Lower lobe of right lung (tissue), 2 donors: ENCODE data around the gene RNF4. TPM values are rescaled to one million over a fixed set of nuclear protein-coding genes. Genes with fewer than 3 reads are reported as not detected.

Experiments
- ATAC-seq, 2 donors: fragments of 200-7000 bp; cut with Tn5 transposase; one replicate each; pipeline ENCODE4 v1.9.1; 2020 to 2022; ENCODE audit warnings: mild to moderate bottlenecking in 2 of 2, moderate library complexity in 2 of 2
- DNase-seq: peaks from one replicate; pipeline ENCODE4 v3.0.0-alpha.2; 2020
- H3K27ac ChIP-seq: fragments of 200-600 bp; one replicate; pipeline ENCODE4 v1.8.0; 2022
- H3K27me3 ChIP-seq: fragments of 200-600 bp; one replicate; pipeline ENCODE4 v1.8.0; 2022; ENCODE audit warnings: low read depth
- H3K36me3 ChIP-seq: fragments of 200-600 bp; one replicate; pipeline ENCODE4 v1.8.0; 2022; ENCODE audit warnings: mild to moderate bottlenecking
- H3K4me1 ChIP-seq: fragments of 200-600 bp; one replicate; pipeline ENCODE4 v1.8.0; 2022
- H3K4me3 ChIP-seq: fragments of 200-600 bp; one replicate; pipeline ENCODE4 v1.8.0; 2022; ENCODE audit warnings: mild to moderate bottlenecking
- H3K9me3 ChIP-seq: fragments of 200-600 bp; one replicate; pipeline ENCODE4 v1.8.0; 2022
- CTCF ChIP-seq: fragments of 200-600 bp; IDR thresholded peaks from one replicate; pipeline ENCODE4 v1.8.0; 2022; ENCODE audit warnings: antibody characterized with exemption, mild to moderate bottlenecking
- intact Hi-C: fragments of 100-400 bp; cut with DNase I; formaldehyde crosslinking; loops from one replicate; pipeline ENCODE4 v1.11.0; 2022
- total RNA-seq: library from RNA; stranded (reverse); fragmentation: NEBNext Ultra II Directional; extraction: Animal tissue kit (Norgen Biotek cat#: 25700); gene quantifications from one replicate; pipeline ENCODE4 v1.2.1, GENCODE V29; 2021
- donor health status: DM: no; HTN: yes; CAD: no; lungs with severe emphysema.

RNF4 gene
- total RNA-seq, 1 donor from 2014 or later: 39.3 TPM

GRCh38 chr4:2500547-2500946, 31.6 kb downstream of the RNF4 start:
- ATAC-seq (no peak), DNase-seq (no peak)
- intact Hi-C loops: no loop called here
- H3K27me3 ChIP-seq: no peaks in the 10 kb centered on the region
- H3K36me3 ChIP-seq: peaks cover 86% of the 10 kb centered on the region
- TF ChIP-seq CTCF: no peak
- no peaks in the 10 kb centered on the region for H3K9me3 ChIP-seq
- H3K4me1 ChIP-seq: peaks cover 5% of the 10 kb centered on the region
- H3K27ac ChIP-seq: no peak overlapping the region
- H3K4me3 ChIP-seq: no peak overlapping the region

- TF ChIP-seq CTCF: no peak
- intact Hi-C loops: no loop called here
- no peak overlapping the region for H3K4me3 ChIP-seq
Observed at GRCh38 chr4:2501034-2501594, 32.2 kb downstream of the RNF4 start.

GRCh38 chr4:2503809-2504208, 34.9 kb downstream of the RNF4 start:
- Histone ChIP-seq H3K4me3 (no peak overlapping the region), H3K27ac (no peak overlapping the region), H3K36me3 (peaks cover 82% of the 10 kb centered on the region), H3K27me3 (no peaks in the 10 kb centered on the region), H3K9me3 (no peaks in the 10 kb centered on the region), H3K4me1 (no peaks in the 10 kb centered on the region)
- DNase-seq (no peak), ATAC-seq (no peak)
- TF ChIP-seq CTCF: no peak
- intact Hi-C loops: no loop called here

More at GRCh38 chr4:2501034-2501594, 32.2 kb downstream of the RNF4 start:
- no peak for ATAC-seq
- Histone ChIP-seq H3K27ac (no peak overlapping the region), H3K9me3 (no peaks in the 10 kb centered on the region), H3K36me3 (peaks cover 86% of the 10 kb centered on the region), H3K4me1 (peaks cover 5% of the 10 kb centered on the region), H3K27me3 (no peaks in the 10 kb centered on the region)
- no peak for DNase-seq

GRCh38 chr4:2507259-2507658, 38.4 kb downstream of the RNF4 start:
- Histone ChIP-seq H3K9me3 (no peaks in the 10 kb centered on the region), H3K4me3 (no peak overlapping the region), H3K36me3 (peaks cover 77% of the 10 kb centered on the region), H3K4me1 (no peaks in the 10 kb centered on the region), H3K27ac (no peak overlapping the region), H3K27me3 (no peaks in the 10 kb centered on the region)
- no peak for TF ChIP-seq CTCF
- intact Hi-C loops: no loop called here
- no peak for ATAC-seq
- no peak for DNase-seq

- Histone ChIP-seq H3K9me3 (no peaks in the 10 kb centered on the region), H3K36me3 (peaks cover 78% of the 10 kb centered on the region), H3K27ac (no peak overlapping the region), H3K4me1 (no peaks in the 10 kb centered on the region), H3K27me3 (no peaks in the 10 kb centered on the region), H3K4me3 (no peak overlapping the region)
- no peak for DNase-seq
- ATAC-seq: no peak
- no peak for TF ChIP-seq CTCF
- intact Hi-C loops: no loop called here
Observed at GRCh38 chr4:2507855-2508254, 38.9 kb downstream of the RNF4 start.
